Measurements from ENCODE around the gene HCRTR1.

The HCRTR1 gene

DNA sequence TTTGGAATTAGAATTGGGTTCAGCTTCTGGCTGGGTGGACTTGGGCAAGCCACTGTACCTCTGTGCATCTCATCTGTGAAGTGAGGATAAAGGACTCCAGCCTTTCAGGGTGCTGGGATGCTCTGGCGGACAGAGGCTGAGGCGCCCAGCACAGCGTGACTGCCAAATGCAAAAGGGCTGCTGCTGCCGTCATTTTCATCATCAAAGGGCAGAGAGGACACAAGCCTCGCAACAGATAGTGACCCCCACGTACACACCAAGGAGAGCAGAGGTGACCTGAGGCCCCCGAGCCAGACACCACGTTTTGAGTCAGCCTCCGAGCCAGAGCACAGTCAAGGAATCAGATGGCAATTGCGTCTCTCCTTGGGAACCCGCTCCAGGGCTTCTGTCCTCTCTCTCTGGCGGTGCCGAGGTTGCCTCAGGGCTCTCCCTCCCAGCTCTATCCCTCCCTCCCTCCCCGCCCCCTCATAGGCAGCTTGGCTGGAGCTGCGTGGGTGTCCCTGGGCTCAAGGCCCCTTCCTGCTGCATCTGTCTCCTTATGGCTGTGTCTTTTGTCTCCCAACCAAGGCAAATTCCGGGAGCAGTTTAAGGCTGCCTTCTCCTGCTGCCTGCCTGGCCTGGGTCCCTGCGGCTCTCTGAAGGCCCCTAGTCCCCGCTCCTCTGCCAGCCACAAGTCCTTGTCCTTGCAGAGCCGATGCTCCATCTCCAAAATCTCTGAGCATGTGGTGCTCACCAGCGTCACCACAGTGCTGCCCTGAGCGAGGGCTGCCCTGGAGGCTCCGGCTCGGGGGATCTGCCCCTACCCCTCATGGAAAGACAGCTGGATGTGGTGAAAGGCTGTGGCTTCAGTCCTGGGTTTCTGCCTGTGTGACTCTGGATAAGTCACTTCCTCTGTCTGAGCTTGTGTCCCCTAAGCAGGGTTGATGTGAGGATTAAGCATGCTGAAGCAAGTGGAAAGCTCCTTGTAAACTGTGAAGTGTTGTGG lies 9.0 kb downstream of the HCRTR1 start:
- DNase-seq (ENCODE audit: low read depth in 3 of 3): no peak

DNA sequence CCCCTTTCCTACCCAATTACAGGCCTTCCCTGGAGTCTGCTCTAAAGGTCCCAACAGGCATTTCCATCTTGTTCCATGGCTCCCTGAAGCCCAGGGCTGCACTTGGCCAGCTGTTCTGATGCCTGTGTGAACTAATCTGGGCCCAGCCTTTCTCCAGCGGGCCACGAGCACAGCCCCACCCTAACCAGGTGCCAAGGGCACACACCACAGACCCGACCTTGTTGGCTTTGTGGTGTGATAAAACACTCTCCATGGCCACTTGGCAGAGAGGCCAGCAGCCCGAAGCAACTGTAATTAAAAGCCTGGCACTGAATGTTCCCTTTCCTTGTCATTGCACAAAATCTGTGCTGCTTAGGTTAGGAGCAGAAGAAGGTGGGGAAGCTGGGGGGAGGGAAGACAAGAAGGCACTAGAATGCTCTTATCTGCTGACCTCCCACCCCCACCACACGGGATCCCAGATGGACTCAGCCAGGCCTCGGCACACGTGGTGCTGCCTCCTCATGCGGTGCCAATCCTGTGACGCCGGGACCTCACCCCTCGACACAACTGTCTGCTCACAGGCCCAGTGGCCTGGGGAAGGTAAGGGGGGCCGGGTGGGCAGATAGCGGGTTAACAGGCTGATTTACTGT lies 9.9 kb downstream of the HCRTR1 start:
- DNase-seq (ENCODE audit: low read depth in 3 of 3): no peak

DNA sequence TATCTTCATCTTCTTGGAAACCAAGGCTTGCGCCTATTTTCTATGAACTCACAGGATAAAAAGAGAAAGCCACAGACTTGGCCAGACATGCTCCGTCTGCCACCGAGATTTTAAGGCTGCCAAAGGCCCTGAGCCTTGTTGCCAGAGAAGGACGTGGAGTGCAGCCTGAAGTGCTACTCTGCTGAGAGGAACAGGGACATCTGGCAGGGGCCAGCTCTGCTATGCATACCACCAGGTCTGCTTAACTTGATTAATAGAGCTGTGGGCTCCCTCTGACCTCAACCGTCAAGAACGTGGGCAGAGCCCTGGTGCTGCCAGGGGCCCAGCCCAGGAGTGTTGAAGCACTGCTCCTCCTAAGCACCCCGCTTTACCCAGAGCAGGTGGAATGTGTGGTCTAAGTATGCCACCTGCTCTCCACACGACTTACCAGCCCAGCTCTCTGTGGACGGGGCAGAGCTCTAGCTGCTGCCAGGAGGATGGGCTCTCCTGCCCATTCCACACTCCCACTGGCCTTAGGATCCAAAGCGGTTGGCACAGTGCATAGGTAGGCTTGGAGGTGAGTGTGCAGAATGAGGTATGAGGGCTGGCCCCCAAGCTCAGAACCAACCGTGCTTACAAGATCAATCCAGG lies 10.6 kb downstream of the HCRTR1 start:
- DNase-seq (ENCODE audit: low read depth in 3 of 3): no peak

DNA sequence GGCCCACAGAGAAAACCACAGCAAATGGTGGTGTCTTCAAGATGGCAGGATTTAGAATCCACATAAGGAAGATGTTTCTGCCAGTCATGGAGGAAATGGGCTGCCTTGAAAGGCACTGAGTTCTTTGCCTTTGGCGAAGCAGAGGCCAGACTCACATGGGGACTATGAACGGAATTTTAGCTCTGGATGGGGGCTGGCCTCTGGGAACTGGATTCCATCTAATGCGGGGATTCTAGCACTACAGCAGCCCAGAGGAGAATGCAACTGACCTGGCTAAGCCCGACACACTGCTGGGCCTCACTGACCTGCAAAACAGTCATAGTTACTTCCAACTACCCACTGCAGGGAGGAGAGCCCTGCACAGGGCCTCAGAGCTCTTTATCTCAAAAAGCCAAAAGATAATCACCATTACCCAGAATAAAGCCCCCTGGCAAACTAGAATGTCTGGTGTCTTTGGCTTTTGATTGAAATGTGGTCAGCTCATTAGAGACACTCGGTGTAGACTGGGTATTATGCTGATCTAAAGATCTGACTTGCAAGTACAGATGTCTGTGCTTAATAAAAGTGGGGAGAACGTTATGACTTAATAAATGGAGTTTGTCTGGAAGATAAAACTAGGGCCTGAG lies 11.6 kb downstream of the HCRTR1 start:
- no peak for DNase-seq (ENCODE audit: low read depth in 3 of 3)

DNA sequence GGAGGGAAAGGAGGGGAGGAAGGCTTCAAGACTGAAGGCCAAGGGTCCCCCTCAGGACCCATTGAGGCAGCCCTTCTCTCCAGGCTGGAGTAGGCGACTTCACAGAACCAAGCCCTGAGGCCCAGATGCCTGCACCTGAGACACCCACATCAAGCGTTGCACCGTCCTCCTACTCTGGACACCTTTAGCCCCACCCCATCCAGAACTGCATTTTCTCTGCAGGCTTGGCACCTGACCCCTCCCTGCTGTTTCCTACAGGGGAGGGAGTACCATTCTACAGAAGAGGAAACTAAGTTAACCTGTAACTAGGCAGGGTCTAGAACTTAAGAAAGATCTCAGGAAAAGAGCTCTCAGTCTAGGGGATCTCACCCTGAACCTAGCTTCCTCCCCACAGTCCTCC lies 15.2 kb downstream of the HCRTR1 start:
- no peak for DNase-seq (ENCODE audit: low read depth in 3 of 3)

DNA sequence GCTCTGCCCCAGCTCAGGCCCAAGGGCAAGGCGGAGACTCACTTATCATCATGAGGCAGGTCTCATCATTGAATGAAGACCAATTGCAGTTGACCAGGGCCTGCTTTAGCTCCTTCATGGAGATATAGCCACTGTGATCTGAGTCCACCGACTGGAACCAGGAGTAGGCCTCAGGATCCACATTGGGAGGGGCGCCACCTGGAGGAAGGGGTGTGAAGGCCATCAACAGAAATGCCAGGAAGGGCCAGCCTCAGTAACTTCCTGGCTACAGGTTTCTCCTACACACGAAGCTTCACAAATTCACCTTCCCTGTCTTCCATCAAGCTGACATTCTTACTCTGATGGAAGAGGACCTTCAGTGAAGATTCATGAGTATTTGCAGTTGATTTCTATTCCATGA lies 15.6 kb downstream of the HCRTR1 start:
- DNase-seq (ENCODE audit: low read depth in 3 of 3): peak in 1 of 3 donors; percentile 28

DNA sequence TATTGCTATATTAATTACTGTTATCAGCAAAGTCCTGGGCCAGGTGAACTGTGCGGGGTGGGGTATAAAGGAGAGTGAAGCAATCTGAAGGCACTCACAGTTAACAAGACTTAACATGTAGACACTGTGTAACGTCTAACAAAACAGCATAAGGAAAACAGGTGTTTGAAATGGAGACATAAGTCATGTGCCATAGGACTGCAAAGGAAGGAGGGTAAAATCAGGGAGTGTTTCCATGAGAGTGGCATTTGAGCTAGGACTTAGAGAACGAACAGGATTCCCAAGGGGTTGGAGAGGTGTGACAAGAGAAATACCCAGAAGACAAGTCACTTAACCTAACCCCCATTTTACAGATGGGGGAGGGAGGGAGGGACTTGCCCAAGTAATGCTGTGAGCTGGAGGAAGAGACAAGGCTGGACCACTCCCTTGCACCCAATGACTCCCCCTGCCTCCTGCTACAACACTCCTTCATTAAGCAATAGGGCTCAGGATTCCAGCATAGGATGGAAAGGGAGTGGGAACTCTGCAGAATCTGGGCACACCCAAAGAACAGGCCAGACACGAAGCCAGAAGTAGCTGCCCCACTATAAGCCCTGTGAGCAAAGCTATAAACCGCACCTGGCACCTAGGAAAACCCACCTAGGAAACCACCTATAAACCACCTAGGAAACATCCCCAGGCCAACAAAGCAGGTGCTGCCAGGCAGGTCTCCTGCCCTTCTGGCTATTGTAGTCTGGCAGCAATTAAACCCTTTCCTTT lies 20.6 kb downstream of the HCRTR1 start:
- DNase-seq (ENCODE audit: low read depth in 3 of 3): no peak

DNA sequence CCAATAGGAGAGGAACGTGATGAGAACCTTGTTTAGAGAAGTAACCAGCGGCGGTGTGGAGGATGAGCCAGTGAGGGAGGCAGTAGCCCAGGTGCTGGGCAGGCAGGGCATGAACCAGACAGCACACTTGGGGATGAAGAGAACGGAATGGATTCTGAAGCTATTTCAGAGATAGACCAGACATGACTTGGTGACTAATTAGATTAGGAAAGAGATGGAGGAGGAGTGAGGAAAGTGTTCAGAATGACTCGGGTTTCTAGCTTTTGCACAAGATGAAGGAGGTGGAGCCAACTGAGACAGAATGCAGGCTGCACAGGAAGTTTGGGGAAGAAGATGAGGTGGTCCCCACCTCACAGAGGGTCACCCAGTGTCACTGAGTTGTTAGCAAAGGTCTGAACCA lies 22.1 kb downstream of the HCRTR1 start:
- DNase-seq (ENCODE audit: low read depth in 3 of 3): no peak

DNA sequence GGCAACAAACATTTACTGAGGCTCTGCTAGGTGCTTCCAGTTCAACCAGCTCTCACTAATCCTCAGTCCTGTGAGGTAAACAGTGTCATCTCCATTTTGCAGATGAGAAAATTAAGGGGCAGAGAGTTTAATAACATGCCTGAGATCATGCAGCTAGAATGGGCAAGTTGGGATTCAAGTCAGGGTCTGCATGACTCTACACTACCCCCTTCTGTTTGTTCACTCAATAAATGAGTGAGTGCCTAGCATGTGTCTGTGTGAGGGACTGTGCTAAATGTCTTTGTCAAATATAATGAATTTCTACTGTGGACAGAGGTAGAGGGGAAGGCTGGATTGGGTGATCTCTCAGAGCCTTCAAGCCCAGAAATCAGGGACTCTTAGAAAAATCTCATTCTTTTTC lies 22.7 kb downstream of the HCRTR1 start:
- no peak for DNase-seq (ENCODE audit: low read depth in 3 of 3)

DNA sequence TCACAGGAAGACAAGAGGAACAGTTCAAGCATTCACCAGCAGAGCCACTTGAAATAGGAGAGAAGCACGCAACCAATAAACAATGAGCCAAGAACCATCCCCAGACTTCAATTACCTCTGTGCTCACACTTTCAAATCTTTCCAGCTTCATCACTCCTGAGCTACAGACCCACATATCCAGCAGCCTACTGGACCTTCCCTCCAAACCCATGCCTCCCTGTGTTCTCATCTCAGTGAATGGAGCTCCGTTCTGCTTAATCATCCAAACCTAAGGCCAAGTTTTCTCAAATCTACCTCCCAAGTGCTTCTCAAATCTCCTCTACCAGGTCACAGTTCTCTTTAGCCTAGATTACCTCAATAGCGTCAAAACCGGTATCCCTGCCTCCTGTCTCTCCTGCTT lies 23.5 kb downstream of the HCRTR1 start:
- DNase-seq (ENCODE audit: low read depth in 3 of 3): no peak

DNA sequence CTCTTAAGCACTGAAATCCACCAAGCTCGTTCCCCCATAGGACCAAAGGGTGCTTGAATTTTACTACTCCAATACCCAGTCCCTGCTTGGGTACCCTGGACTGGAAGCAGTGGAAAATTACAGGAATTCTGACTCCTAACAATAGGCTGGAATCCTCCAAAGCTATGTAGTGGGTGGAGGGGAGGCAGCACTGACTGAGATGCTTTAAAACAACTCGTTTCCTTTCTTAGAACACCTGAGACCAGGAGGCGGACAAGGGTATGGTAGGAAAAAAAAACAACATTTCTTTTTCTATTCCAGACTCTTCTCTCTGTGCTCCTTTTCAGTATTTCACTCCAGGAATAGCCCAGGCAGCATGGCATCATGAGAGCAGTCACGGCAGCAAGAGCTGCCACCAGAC lies 24.9 kb downstream of the HCRTR1 start:
- no peak for DNase-seq (ENCODE audit: low read depth in 3 of 3)

DNA sequence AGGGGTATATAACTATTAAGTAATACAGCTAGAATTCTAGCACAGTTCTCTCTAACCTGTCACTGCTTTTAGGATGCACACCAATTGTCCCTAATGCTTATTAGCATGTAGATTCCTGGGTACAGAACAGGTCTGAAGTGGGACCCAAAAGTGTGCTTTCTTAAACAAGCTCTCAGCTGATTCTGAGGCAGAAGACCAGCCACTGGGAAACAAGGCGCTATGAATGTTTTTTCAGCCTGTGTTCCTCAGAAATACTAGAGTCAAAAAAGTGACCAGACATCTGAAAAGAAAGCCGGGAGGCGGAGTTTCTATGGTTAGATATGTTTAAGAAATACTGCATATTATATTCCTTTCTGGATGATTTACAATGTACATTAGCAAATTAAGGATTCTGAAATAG lies 25.4 kb downstream of the HCRTR1 start:
- DNase-seq (ENCODE audit: low read depth in 3 of 3): no peak

DNA sequence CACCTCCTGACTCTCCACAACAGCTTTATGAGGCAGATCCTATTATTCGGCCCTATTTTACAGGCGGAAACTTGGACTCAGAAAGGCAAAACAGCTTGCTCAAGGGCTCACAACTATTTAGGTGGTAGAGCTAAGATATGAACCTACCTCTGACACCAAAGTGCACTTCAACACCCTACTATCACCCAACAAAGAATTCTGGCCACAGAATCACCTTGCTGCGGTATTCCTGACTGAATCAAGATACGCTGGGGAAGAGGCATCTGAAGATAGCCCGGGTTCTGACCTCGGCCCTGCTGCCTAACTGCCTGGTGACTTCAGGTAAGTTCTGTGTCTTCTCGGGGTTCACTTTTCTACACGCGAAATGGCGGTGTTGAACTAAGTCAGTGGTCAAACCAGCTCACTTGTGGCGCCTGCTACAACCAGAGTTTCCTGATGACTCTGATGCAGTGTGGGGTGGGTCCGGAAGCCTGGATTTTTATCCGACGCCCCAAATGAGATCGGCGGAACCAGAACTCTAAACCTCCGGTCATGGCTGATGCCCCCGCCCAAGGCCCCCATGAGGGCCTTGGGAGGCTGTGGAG lies 26.6 kb downstream of the HCRTR1 start:
- no peak for DNase-seq (ENCODE audit: low read depth in 3 of 3)

DNA sequence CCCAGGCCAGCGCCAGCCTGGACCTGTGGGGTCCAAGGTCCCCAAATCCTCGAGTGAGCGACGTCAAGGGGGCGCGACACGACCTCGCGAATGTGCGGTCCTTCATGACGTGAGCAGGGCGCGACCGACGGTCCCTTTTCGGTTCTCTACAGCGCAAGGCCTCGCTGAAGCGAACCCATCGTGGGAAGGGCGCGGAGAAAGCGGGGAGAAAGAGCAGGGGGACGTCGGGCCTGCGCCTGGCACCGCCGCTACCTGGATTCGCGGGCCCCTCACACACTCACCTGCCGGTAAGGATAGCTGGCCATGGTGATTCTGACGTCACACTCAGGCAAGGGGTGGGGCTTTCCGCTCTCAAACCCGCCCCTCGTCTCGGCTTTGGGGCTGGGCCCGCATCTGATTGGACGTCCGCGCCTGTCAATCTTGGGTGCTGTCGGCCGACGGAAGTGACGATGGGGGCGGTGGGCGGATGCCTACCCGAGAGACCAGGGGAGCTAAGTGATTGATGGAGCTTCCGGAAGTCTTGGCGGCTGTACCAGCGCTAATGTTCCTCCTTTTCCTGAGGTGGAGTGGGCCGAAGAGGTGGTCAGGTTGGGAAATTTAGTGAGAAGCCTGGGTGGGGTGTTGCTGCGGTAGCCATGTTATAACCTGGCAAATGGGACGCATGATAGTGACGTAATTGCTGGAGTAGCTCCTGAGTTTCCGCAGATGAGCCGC lies 27.2 kb downstream of the HCRTR1 start, which contains the start of gene PEF1:
PEF1 (minus strand) TSS at position 317 of the 714 bp plus-strand sequence; CDS start at position 305, 12 bp downstream.
- DNase-seq (ENCODE audit: low read depth in 3 of 3): peak; percentile 97 to 99 (median 98)

DNA sequence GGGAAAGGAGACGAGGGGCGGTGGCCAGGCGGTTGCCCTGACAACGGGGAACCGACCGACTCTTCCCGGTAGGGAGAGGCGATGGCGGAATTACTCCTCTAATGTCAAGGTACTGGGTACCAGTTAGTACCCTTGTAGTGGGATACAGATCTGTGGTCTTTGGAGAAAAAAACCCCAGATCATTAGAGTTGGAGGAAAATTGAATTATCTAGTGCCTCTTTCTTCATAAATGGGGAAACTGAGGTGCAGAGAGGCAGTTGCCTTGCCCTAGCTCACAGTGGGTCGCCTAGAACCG lies 27.7 kb downstream of the HCRTR1 start:
- DNase-seq (ENCODE audit: low read depth in 3 of 3): no peak

DNA sequence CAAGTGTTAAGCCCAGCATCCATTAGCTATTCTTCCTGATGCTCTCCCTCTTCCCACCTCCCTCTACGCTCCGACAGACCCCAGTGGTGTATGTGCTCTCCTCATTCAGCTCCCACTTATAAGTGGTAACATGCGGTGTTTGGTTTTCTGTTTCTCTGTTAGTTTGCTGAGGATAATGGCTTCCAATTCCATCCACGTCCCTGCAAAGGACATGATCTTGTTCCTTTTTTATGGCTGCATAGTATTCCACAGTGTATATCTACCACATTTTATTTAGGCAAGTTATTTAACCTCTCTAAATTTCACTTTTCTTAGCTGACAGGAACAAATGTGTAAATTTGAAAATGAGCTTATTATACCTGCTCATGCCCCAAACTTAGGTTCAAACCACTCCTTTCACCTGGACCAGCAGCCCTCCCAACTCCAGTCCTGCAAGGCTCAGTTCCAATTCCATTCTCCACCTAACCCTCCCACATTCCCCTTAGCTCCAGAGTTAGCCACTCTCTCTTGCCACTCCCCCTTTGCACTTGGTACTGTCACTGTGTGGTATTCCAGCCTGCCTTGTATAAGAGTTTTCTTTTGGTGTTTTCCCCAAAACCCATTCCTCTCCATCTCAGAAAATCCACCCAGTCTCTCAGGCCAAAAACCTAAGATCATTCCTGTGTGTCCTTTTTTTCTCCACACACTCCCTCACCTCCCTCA lies 28.9 kb downstream of the HCRTR1 start:
- DNase-seq (ENCODE audit: low read depth in 3 of 3): no peak

DNA sequence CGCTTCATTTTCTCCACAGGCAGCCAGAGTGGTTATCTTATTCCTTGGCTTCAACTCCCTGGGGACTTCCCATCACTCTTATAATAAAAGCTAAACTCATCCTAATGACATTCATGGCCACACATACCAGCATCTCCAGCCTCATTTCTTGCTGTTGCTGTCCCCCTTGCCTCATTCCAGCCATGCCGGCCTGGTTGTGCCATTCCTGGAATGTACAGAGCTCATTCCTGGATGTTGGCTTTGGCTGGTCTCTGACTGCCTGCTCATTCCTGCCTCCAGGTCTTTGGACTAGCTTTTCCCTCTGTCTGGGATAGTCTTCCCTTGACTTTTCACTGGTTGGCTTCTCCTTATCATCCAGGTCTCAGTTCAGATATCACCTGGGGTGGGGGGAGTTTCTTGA lies 29.6 kb downstream of the HCRTR1 start:
- no peak for DNase-seq (ENCODE audit: low read depth in 3 of 3)

DNA sequence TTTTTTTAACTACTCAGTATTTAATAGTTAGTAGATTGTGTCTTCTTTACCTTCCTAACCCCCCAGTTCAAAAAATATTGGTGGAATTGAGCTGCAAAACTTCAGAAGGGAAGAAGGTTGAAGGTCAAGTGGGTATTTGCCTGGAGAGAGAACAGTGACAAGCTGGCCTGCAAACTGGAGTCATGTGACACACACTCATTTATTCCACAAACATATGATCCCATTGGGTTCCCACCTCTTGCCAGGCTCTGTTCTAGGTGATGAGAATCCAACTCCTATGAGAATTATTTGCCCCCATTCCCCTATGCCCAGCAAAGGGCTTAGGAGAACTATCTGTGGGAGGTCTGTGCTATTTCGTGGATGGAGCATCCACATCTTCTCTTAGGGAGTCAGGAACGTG lies 30.7 kb downstream of the HCRTR1 start:
- no peak for DNase-seq (ENCODE audit: low read depth in 3 of 3)

DNA sequence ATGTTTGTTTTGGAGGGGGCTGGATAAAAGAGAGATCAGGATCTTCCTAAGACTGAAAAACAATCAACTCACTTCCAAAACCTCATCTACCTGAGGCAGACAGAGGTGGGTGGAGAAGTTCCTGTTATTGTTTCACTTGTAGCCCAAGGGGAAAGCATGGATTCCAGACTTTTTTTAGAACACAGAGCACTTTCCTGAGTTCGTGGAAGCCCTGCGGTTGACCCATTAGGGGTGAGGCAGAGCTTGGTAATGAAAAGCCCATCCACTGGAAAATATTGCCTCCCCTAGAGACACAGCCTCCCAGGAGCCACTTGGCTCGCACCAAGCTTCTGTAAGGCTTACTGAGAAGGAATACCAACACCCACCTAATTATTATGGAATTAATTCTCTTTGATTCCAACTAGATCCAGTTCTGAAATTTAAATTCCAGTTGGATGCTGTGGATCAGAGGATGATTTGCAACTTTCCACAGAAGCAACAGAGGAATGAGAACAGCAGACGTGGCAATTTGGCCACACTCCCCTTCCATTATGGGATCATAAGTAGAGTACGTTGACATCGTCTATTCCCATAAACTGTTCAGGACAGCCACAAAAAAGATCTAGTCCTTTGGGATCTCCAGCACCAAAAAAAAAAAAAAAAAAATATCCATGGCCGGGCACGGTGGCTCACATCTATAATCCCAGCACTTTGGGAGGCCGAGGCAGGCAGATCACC lies 31.3 kb downstream of the HCRTR1 start:
- no peak for DNase-seq (ENCODE audit: low read depth in 3 of 3)
